GM23248 (cell line): Measurements from ENCODE around the gene AKAP6.

Experiments
- EZH2 ChIP-seq: fragments of 200-600 bp; sonication (generic); IDR thresholded peaks from 2 replicates; pipeline ENCODE4 v1.6.1; 2018; ENCODE audit warnings: antibody characterized with exemption, mild to moderate bottlenecking; ENCODE audit not compliant: insufficient read depth, poor library complexity, severe bottlenecking
- EZH2phosphoT487 ChIP-seq: fragments of 200-600 bp; sonication (generic); IDR thresholded peaks from 2 replicates; pipeline ENCODE4 v1.6.1; 2018; ENCODE audit warnings: antibody characterized with exemption, moderate library complexity, mild to moderate bottlenecking, low read depth; ENCODE audit not compliant: insufficient read depth

DNA sequence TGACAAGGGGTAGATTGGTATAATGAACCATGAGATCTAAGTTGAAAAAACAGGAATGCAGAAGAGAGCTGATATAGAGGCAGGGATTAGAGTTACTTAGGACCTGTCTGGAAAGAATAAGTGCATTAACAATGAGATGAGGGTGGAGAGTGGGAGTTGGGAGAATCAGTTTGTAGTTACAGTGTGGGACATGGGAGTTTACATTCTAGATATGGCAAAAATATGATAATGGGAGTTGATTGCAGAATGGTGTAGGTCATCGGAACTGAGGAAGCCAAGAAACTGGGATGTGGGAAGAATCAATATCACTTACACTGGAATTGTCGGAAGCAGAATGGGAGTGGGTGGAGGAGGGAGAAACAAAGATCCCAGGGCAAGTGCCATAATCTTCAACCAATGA is 308.5 kb downstream of the AKAP6 start:
- TF ChIP-seq EZH2: no peak
- no peak for TF ChIP-seq EZH2phosphoT487
